Gastroesophageal sphincter (tissue), 4 donors: Measurements from ENCODE around the gene ANO4. TPM values are rescaled to one million over a fixed set of nuclear protein-coding genes. Genes with fewer than 3 reads are reported as not detected.

Source experiments
- ATAC-seq: fragments of 150-250 bp; one replicate; pipeline ENCODE4 v1.9.1; 2016; ENCODE audit warnings: mild to moderate bottlenecking, moderate library complexity
- H3K27ac ChIP-seq, 4 donors: fragments of 200-600 bp; sonication (generic) in 3 of 4; 1 replicate in 3 of 4; 2 replicates in 1 of 4; pipeline ENCODE4 v1.5.1; 2016 to 2019
- H3K27me3 ChIP-seq: fragments of 200-600 bp; sonication (generic); one replicate; pipeline ENCODE4 v1.5.1; 2019
- H3K36me3 ChIP-seq, 2 donors: fragments of 200-600 bp; sonication (generic); one replicate each; pipeline ENCODE4 v1.5.1; 2019; ENCODE audit warnings: control low read depth in 1 of 2
- H3K4me1 ChIP-seq, 3 donors: fragments of 200-600 bp; sonication (generic); 1 replicate in 2 of 3; 2 replicates in 1 of 3; pipeline ENCODE4 v1.5.1; 2016 to 2019; ENCODE audit warnings: control low read depth in 2 of 3
- H3K4me3 ChIP-seq, 2 donors: fragments of 200-600 bp; sonication (generic); one replicate each; pipeline ENCODE4 v1.5.1; 2019; ENCODE audit warnings: mild to moderate bottlenecking in 1 of 2, moderate library complexity in 1 of 2
- H3K9me3 ChIP-seq, 3 donors: fragments of 200-600 bp; sonication (generic); one replicate each; pipeline ENCODE4 v1.5.1; 2017 to 2019; ENCODE audit warnings: control low read depth in 2 of 3
- CTCF ChIP-seq, 4 experiments: fragments of 200-600 bp in 2 of 4; fragments of 450-650 bp in 2 of 4; sonication (generic) in 1 of 4; IDR thresholded peaks; one replicate each; pipeline ENCODE4 v1.5.1; 2017 to 2019; ENCODE audit warnings: antibody characterized with exemption in 4 of 4, mild to moderate bottlenecking in 2 of 4, moderate library complexity in 2 of 4
- EP300 ChIP-seq: sonication (generic); formaldehyde crosslinking; IDR thresholded peaks from one replicate; pipeline ENCODE4 v1.6.1; 2017; ENCODE audit warnings: antibody characterized with exemption, mild to moderate bottlenecking
- POLR2A ChIP-seq, 2 donors: fragments of 450-650 bp; IDR thresholded peaks; one replicate each; pipeline ENCODE4 v1.6.1; 2017; ENCODE audit warnings: antibody characterized with exemption in 2 of 2, mild to moderate bottlenecking in 2 of 2, moderate library complexity in 1 of 2
- POLR2AphosphoS5 ChIP-seq: sonication (generic); formaldehyde crosslinking; IDR thresholded peaks from one replicate; pipeline ENCODE4 v1.6.1; 2017; ENCODE audit warnings: antibody characterized with exemption
- WGBS, 2 donors: methylation state at CpG; one replicate each; pipeline ENCODE4 v1.1.5; 2018; ENCODE audit warnings: low coverage in 1 of 2; 5-methylcytosine and 5-hydroxymethylcytosine counted together
- total RNA-seq, 4 donors: library from RNA; depleted of rRNA; stranded (reverse); fragments of >200 nt; gene quantifications; one replicate each; pipeline ENCODE4 v1.1.0, GENCODE V29; 2016

ANO4 gene
- total RNA-seq, 4 donors from 2014 or later = 0.08 to 0.30 (median 0.13) TPM; not detected in 1

- WGBS, 2 donors = 85 to 100% methylated on average over 1 of the region's 1 CpG
- Histone ChIP-seq H3K9me3 (no peaks in the 10 kb centered on the region), H3K4me1 (no peaks in the 10 kb centered on the region), H3K36me3 (no peaks in the 10 kb centered on the region), H3K4me3 (no peak overlapping the region), H3K27ac (no peak overlapping the region), H3K27me3 (peaks cover 20% of the 10 kb centered on the region)
- TF ChIP-seq EP300 (no peak), POLR2AphosphoS5 (no peak), POLR2A (IDR thresholded peaks at IDR 0.05) (no peak), CTCF (IDR thresholded peaks at IDR 0.05) (no peak)
- no peak for ATAC-seq
These were observed 5.4 kb upstream of the ANO4 start for GRCh38 chr12:100789146-100789545.

GRCh38 chr12:100789975-100790374 lies 4.6 kb upstream of the ANO4 start:
- Histone ChIP-seq H3K4me3 (no peak overlapping the region), H3K27me3 (peaks cover 28% of the 10 kb centered on the region), H3K27ac (no peak overlapping the region), H3K4me1 (peaks cover 0 to under 1% (median 0%) of the 10 kb centered on the region in 3 donors), H3K36me3 (no peaks in the 10 kb centered on the region), H3K9me3 (no peaks in the 10 kb centered on the region)
- WGBS, 2 donors = 74 to 88% methylated on average over 2 of the region's 2 CpGs
- no peak for ATAC-seq
- TF ChIP-seq POLR2A (IDR thresholded peaks at IDR 0.05) (no peak), POLR2AphosphoS5 (no peak), EP300 (no peak), CTCF (IDR thresholded peaks at IDR 0.05) (no peak)

- H3K27me3 ChIP-seq = peaks cover 34% of the 10 kb centered on the region
- no peak overlapping the region for H3K27ac ChIP-seq
- no peak for ATAC-seq
- H3K4me1 ChIP-seq = peaks cover 0 to 6% (median 0%) of the 10 kb centered on the region in 3 donors
- H3K36me3 ChIP-seq = no peaks in the 10 kb centered on the region
- 71 to 80% methylated on average over 1 of the region's 1 CpG for WGBS, 2 donors
- no peaks in the 10 kb centered on the region for H3K9me3 ChIP-seq
- no peak overlapping the region for H3K4me3 ChIP-seq
- TF ChIP-seq POLR2AphosphoS5 = no peak
- no peak for TF ChIP-seq POLR2A (IDR thresholded peaks at IDR 0.05)
- TF ChIP-seq EP300 = no peak
- TF ChIP-seq CTCF (IDR thresholded peaks at IDR 0.05) = no peak
These were observed 4.0 kb upstream of the ANO4 start for GRCh38 chr12:100790552-100790951.

- Histone ChIP-seq H3K36me3 (no peaks in the 10 kb centered on the region), H3K4me1 (peaks cover 0 to 6% (median 0%) of the 10 kb centered on the region in 3 donors), H3K9me3 (no peaks in the 10 kb centered on the region), H3K4me3 (no peak overlapping the region), H3K27ac (no peak overlapping the region), H3K27me3 (peaks cover 36% of the 10 kb centered on the region)
- TF ChIP-seq CTCF (IDR thresholded peaks at IDR 0.05) (no peak), POLR2A (IDR thresholded peaks at IDR 0.05) (no peak), EP300 (no peak)
- no peak for ATAC-seq
- 0 to 25% methylated on average over 1 to 2 of the region's 2 CpGs for WGBS, 2 donors
These were observed 1.4 kb upstream of the ANO4 start for GRCh38 chr12:100793182-100793581.

- Histone ChIP-seq H3K36me3 (no peaks in the 10 kb centered on the region), H3K4me3 (peak overlapping the region in 1 of 2 donors; percentile 15), H3K4me1 (peaks cover 0 to 6% (median 0%) of the 10 kb centered on the region in 3 donors), H3K27ac (no peak overlapping the region), H3K27me3 (peaks cover 30% of the 10 kb centered on the region), H3K9me3 (no peaks in the 10 kb centered on the region)
- WGBS, 2 donors = 15 to 20% methylated on average over 1 to 6 of the region's 9 CpGs
- ATAC-seq = no peak
- no peak for TF ChIP-seq CTCF (IDR thresholded peaks at IDR 0.05)
- TF ChIP-seq POLR2AphosphoS5 = no peak
- no peak for TF ChIP-seq POLR2A (IDR thresholded peaks at IDR 0.05)
- TF ChIP-seq EP300 = no peak
These were observed 711 bp downstream of the ANO4 start for GRCh38 chr12:100795174-100795799.
